Stimulated activated CD8-positive, alpha-beta memory T cell treated with anti-CD3 and anti-CD28 coated beads, Interleukin-15, amount 100 ng/mL, for 48 hours (primary cell): ENCODE results near the gene P2RX3.
"Not testable (repeated sequence)": the region's sequence is repeated elsewhere in the genome, so short reads cannot be mapped to it uniquely, and the experiment has no call there.

Experiments used
- DNase-seq, 2 donors: peaks; one replicate each; pipeline ENCODE4 v3.0.0-alpha.2; 2020; ENCODE audit warnings: low read depth in 2 of 2

P2RX3 gene

DNA sequence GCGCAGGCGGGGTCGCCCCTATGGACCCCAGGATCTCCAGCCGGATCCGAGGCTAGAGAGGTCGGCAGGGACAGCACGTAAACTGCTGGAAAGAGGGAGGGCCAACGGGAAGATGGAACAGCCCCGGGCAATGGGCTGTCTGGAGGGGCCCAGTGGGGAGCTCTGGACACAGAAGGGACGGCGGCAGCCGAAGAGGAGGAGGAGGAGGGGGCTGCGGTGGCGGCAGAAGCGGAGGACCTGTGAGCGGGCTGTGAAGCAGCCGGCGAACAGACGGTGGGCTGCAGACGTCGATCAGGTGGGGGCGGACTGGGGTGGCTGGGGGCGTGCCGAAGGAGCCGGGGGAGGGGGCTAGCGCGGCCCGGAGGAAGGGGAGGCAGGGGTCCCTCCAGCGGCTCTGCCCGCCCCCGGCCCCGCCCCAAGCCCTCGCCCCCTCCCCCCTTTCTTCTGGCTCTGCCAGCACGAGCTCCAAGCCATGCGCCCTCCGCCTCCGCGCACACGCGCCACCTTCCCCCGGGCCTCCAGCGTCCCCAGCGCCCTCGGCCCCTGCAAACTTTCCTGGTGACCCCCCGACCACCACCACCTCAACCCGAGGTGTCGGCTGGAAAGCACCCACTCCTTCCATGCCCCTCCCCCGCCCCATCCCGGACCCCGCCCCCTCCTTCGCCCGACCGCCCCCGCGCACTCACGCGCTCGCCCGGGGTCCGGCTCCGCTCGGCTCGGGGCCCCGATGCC lies 13.8 kb upstream of the P2RX3 start:
- DNase-seq: no peak

DNA sequence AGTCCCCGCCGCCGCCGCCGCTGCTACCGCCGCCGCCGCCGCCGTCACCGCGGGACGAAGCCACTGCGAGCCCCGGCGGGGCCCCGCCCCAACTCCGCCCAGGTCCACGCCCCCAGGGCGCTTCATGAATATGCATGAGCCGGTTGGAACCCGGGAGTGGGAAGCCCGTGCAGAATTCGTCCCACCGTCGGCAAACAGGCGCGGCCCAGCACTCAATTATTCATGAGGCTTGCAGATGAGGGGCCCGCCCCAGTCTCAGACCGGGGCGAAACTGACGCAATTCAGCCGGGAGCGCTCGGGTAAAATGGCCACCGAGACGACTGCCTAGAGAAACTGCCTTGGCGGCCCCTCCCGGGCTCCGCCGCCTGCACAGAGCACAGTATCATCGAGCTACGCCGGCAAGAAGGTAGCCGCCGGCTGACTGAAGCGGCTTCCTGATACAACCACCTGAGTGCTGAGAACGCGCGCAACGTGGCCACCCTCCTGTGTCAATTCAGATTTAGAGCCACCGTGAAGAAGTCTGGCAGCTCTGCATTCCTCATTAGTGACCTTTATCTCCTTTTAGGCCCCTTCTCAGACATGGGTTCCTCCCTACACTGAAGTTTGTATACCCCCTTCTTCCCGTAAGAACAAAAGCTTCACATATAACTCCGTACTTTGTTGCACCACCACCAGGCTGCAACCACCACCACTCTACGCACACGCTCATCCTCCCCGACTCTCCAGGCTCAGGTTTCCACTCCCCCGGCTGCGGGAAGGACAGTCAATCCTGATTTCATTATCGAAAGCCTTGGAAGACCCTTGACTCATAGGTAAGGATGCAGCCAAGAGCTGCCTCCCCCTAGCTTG lies 13.0 kb upstream of the P2RX3 start, which contains the start of gene TNKS1BP1:
Gene TNKS1BP1 (minus strand): TSS at position 67 of the 849 bp plus-strand sequence. CDS start 3,067 bp downstream, outside the sequence.
- peak; percentile 85 to 86 for DNase-seq

DNA sequence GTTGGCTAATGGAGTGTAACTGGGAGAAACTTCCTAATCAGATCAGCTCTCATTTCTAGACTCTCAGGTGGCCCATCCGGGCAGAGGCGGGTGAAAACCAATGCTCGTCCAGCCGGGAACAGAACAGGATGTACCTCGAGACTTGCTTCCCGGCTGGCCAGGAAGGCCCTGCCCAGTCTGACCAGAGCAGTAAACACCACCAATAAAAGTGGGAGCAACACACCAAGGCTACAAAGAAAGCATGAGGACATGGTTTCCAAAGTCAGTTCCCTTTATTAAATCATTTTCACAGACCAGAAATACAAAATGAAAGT lies 12.5 kb upstream of the P2RX3 start:
- no peak for DNase-seq

DNA sequence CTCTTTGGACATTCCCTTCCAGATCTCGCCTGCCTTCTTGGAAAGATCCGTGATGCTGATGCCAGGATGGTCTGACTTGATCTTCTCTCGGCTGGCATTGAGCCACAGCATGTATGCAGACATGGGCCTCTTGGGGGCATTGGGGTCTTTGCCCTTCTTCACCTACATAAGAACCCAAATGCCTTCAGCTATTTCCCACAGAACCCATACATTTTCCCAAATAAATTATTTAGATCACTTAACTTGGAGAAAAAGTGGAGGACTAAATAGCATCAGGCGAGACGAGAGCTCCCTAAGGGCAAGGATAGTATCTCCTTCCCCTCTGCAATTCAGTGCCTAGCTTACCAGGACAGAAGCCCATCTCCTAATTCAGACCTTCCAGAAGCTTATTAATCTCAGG lies 10.4 kb upstream of the P2RX3 start:
- DNase-seq: no peak

DNA sequence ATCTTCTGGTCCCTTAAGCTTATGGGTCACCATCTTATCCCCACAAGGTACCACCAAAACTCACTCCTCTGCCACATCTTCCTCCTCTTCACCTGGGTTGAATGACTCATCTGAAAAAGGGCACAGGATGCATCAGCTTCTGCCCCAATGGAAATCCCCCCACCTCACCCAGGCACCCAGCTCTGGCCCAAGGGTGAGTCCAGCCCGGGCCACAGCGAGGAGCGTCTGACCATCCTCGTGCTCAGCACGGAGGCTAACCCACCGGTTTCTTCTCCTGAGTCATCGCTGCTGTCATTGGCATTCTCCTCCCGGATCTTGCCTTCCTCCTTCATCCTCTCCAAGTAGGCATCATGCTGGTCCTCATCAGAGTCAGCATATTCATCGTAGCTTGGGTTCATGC lies 8.1 kb upstream of the P2RX3 start:
- no peak for DNase-seq

DNA sequence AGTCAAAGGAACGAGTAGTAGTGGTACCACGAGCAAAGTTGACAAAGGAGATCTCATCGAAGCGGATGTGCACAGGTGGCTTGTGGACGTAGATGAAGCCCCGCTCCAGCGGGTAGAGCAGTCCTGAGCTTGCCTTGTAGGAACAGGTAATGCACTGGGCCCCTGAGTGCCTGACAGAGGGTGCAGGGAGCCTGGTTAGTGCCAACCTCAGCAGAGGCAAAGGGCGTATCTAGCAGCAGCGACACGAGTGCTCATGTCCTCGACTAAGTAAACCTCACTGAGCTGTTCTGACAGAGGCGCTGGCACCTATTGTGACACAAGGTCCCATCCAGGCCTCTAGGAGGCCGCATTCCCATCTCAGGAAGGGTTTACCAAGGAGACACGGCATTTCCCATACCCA lies 6.4 kb upstream of the P2RX3 start:
- no peak for DNase-seq

DNA sequence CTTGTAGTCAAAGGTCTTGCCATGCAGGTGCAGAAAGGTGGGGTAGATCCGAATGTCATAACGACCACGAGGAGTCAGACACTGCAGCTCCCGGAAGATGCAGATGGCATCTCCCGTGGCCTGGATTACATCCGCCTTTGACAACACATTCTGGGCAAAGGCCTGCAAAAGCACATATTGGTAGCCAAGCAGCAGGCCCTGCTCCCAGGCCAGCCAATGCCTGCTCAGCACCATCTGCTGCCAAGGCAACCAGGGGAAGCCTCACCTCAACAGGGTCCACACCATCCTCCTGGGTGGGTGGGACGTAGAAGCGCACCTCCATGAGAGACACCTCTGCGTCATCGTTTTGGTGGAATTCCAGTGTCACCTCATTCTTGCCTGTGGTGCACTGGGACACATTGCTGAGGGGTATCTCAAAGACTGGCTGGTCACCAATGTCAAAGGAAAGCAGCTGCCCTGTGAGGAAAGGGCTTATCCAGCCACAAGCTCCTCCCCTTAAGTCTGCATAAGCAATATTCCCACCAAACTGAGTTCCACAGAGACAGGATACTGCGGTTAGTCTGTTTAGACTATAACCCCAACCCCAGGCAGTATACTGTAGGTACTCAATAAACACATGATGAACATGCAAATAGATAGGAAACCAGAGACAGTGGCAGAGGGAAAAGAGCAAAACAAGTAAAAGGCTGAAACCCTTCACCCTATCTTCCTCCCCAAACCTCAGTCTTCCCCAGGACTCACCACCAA lies 5.3 kb upstream of the P2RX3 start:
- no peak for DNase-seq

DNA sequence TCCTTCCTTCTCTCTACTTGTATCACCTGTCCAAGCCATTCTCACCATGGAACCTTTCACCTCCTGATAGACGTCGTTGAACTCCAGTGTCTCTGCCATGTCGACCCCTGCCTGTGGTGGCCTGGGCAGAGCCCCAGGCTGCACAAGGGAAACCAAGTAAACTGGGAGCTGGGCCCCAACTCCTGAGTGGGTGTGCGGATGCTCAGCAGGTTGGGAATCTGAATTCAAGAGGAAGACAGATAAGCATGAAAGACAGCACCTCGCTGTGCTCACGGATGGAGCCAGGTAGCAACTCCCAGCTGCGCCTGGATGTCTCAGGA lies 3.2 kb upstream of the P2RX3 start:
- DNase-seq: no peak

DNA sequence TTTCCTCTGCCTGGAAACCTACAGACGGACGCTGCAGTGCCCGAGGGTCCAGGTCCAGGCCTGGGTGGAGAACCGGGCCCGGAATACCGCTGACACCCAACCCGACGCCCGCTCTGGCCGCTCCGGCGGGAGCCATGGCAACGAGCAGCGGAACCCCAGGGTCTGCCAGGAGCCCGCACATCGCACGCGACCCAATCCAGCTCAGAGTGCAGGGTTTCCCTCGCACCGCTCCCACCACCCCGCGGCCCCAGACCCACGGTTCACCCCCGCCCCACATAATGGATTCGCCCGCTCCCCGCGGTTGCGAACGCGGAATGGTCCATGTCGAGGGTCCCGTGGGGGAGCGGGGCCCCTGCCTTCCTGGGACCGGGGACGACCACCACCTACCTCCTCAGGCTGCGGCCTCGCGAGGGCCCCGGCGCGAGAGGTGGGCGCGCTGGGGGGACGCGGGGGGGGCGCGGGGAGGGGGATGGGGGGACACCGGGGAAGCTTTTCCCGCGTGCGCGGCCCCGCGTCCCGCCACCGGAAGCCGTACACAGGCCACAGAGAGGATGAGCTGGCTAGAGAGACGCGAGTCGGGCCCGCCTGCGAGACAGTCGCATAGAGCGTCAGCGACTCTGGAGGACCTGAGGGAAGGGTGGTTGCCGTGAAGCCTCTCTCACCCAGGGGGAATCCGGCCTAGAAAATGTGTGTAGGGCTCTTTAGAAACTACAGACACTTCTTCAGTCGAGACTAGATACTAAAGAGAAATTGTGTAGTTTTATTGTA lies 2.6 kb upstream of the P2RX3 start, which contains the start of gene SSRP1:
Gene SSRP1 (minus strand): TSS at position 550 of the 768 bp plus-strand sequence. CDS start 771 bp downstream, outside the sequence.
- peak; percentile 81 to 84 for DNase-seq

DNA sequence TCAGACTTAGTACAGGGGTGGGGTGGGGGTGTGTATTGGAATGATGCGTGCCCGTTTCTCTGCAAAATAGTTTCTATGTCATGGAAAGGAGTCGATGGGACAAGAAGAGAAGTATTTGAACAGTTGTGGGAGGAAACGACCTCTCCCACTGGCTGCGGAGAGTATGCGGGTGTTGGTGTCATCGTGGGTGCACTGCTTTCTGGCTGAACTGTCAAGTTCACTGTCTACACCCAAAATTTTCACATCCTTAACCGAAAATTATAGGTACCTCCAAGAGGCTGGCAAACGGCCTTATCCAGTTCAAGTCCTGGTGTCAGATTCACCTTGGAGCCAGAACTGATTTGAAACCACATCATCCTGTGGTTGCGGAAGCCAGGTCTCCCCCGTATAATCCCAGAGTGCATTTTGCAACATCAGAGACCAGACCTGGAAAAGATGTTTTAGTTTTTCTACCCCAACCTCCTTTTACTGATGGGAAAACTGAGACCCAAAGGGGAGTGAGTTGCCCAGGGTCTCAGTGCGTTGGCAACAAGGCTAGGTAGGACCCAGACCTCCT lies 2.0 kb upstream of the P2RX3 start:
- DNase-seq: no peak

DNA sequence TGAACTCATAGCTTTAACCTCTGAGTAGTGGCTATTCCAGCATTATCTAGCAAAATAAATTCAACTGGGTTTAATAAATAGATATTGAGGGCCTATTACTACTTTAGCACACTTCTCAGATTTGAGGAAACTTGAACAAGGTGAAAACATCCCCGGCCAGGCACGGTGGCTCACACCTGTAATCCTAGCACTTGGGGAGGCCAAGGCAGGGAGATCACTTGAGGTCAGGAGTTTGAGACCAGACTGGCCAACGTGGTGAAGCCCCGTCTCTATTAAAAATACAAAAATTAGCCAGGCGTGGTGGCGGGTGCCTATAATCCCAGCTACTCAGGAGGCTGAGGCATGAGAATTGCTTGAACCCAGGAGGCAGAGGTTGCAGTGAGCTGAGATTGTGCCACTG lies 1.3 kb upstream of the P2RX3 start:
- DNase-seq: not testable (repeated sequence)

DNA sequence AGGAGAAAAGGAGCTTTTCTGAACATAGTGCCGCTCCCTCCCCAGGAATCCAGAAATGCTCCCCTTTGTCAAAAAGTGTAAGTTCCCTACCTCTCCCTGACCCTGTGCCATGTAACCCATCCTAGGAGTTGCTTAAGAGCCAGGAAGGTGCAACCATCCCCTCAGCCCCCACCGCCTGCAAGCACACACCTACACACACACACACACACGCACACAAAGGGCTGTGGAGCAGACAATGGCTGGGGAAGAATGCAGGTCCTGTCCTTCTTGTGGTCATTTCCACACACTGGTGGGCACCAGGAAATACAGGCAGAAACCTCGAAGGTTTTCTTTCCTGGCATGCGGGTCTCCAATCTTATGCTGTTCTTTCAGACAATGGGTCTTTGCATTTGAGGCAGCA lies 1.2 kb downstream of the P2RX3 start:
- no peak for DNase-seq

DNA sequence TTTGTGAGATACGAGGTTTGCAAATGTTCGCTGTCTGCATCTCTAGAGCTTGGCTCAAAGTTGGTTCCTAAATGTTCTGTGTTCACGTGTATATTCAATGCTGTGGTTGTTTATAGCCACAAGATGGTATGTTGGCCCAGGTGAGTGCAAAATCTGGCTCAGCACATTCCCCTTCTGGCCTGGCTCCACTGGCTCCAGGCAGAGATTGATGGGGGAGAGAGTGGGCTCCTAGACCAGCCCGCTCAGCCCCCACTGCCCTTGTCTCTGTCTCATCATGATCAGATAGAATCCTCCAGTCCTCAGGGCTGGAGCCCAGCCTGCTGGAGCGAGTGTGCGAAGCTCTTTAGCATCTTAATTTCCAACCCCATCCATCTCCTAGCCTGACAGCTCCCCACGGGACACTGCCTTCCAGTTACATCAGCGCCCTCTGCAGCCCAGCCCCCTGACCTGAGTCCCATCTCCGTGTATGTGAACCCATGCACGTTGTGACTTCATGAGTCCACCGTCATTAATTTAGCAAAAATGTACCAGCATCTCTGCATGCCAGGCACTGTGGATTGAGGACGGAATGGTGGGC lies 2.0 kb downstream of the P2RX3 start:
- DNase-seq: no peak

DNA sequence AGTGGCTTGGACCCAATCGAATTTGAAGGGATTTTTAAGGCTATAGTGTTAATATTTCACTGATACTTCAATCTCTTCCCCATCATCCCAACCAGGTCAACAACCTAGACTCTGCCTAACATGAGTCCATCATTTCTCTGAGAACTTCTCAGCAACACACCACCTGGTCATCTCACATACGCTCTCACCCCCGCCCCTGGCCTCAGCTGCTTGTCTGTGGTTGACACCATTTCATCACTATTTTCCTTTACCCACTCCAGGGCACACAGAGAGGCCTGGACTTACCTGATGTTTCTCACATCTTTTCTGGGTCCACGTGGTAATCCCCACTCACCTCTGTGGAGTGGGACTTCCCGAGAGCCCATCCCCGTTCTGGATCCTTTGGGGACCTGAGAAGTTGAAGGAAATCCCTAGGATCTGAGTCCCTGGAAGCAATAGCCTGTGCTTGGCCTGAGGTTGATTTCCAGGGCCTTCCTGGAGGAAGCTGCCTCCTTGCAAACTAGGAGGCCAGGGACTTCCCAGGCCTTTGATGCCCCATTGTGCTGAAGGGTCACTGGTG lies 3.2 kb downstream of the P2RX3 start:
- DNase-seq: no peak

DNA sequence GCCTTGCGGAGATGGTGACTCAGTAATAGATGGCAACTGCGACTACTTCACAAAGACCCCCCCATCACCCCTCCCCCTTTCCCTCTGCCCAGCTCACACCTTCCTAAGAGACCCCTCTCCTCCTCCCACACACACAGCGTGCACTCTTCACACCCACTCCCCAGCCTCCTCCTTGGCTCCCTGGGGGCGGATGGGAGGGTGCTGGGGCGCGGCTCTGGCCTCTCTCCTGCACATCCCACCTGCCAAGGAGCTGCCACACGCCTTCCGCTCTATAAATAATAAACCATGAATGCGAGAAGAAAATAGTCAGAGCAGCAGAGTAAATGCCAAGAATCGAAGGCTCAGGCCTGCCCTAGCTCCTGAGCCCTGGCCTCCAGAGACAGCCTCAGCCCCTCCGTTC lies 4.5 kb downstream of the P2RX3 start:
- no peak for DNase-seq

DNA sequence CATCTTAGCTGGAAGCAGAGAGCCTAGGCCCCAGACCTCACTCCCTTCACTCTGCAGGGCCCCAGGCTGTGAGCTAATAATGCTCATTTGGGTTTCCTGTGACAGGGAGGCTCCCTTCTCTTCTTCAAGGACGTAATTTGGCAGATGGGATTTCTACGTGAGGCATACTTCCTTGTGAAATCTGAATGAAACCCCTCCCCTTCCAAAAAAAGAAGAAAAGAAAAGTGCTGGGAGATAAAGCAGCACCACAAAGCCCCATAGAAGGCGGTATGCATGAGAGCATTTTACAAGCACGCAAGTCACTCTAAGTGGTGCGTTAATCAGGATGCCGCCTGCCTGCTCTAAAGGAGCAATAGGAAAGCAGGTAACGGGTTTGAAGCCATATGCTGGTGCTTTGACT lies 5.7 kb downstream of the P2RX3 start:
- no peak for DNase-seq

DNA sequence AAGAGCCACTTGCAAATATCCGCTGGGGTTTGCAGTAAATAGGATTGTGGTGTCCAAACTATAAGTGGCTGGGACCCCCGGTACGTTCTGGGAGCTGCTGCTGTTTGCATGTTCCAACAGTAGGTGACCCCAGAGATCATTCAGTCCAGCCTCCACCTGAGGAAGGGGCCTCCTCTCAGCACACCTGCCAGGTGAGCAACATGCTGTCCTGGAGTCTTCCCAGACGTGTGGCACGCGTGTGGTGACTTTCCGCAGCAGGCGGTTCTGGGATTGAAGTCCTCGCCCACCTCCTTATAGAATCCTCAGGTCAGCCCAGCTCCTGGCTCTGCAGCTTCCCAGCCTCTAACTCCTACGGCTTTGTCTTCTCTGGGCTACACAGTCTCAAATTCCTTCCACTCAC lies 6.7 kb downstream of the P2RX3 start:
- no peak for DNase-seq

DNA sequence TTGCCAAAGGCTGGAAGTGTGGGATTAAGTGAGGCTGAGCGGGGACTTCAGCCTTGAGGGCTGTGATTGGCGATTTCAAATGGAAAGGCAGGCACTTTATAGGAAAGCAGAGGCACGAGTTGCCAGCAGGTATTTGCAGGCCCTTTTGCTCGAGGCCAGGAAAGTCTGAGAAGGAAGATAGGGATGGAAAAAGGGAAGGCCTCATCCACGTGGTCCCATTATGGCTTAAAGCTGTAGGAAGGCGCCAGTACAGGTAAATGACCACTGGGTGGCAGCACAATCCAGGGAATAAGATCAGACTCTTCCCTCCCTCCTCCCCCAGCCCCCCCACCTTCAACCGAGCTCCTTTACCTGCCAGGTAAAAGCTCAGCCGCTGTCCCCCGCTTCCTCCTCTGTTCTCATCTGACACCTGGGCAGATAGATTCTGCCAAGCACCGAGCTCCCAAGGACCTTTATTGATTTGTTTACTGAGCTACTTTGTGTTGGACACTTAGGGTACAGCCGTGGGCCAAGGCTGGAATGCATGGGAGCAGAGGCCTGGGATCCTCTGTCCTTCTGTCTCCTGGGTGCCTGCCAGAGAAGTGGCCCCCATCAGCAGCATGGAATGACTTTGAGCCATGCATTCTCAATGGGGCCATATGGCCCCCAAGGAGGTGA lies 7.5 kb downstream of the P2RX3 start:
- DNase-seq: peak in 1 of 2 donors; percentile 45

DNA sequence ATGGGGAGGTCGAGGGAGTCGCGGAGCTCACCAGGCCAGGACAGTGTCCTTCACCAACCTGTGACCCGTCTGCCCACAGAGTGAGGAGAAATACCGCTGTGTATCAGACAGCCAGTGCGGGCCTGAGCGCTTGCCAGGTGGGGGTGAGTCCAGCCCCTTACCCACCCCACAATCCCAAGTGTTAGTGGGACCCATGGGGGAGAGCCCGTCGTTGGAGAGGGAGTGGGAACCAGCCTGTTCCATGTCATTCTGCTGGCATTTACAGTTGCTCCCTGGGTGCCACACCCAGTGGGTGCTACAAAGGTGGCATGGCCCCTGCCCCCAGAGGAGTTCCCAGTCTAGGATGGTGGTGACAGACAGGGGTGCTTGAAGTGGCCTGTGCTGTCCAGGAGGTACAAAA lies 9.2 kb downstream of the P2RX3 start:
- DNase-seq: no peak

DNA sequence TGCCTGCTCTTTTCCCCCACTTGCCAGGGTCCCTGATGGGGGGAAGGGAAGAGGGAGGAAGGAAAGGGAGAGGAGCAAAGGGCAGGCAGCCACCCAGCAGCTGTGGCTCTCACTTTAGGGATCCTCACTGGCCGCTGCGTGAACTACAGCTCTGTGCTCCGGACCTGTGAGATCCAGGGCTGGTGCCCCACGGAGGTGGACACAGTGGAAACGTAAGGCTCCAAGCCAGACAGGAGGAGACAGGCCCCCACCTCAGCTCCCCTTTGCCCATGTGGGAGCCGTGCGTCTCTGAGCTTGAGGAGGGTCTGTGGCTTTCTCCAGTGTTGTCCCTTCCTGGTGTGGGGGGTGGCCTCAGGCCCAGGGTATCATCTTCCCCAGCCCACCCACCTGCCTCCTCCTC lies 9.9 kb downstream of the P2RX3 start:
- DNase-seq: no peak
